ENCODE measurements around the gene GOLIM4.

Gene GOLIM4

GRCh38 chr3:167978071-167978470 lies 117.7 kb downstream of the GOLIM4 start:
- DNase-seq (ENCODE audit: low spot score), result no peak
- in situ Hi-C loops (cut with MboI; ENCODE audit: low sequenced_read_pairs, unreplicated experiment), result no loop called here
- TF ChIP-seq CTCF (IDR thresholded peaks at IDR 0.05; ENCODE audit: borderline replicate concordance, control extremely low read depth, extremely low read depth, insufficient read depth, missing control alignments), result no peak

DNA sequence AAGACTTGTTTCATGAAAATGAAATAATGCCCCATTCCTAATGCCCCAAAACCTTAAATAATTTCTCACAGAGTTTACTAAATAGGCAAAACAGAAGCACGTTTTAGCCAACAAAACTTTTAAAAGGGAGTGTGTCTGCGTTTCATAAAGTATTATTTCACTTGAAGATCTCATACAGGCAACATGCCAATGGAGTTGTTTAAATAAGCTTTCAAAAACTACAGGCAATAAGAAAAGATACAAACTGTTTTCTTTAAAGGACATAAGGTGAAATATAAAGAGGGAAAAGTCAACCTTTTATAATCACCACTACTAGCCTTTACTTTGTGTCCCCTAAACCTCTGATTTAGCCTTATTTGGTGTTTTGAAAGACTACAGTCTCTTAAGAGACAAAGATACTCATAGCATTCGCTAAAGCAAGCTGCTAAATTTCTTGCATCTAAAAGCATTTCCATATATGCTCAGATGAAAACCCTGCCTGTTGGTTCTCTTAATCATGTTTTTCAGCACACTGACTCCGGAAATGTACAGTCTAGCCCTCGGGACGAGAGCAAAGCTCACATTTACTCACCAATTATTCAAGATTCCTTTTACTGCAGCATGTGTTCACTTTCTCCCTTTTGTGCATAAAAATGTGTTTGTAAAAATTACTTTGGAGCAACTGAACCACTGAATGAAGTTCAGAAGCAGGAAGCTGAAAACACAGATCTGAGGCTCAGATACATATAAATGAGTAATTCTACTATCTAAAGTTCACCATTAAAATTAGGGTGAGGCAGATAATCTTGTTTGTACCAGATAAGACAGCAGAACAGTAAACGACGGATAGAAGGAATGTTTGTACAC lies 119.0 kb downstream of the GOLIM4 start:
- in situ Hi-C loops (cut with MboI; ENCODE audit: low sequenced_read_pairs, unreplicated experiment), result no loop called here
- no peak for TF ChIP-seq CTCF (IDR thresholded peaks at IDR 0.05; ENCODE audit: borderline replicate concordance, control extremely low read depth, extremely low read depth, insufficient read depth, missing control alignments)
- DNase-seq (ENCODE audit: low spot score), result no peak

DNA sequence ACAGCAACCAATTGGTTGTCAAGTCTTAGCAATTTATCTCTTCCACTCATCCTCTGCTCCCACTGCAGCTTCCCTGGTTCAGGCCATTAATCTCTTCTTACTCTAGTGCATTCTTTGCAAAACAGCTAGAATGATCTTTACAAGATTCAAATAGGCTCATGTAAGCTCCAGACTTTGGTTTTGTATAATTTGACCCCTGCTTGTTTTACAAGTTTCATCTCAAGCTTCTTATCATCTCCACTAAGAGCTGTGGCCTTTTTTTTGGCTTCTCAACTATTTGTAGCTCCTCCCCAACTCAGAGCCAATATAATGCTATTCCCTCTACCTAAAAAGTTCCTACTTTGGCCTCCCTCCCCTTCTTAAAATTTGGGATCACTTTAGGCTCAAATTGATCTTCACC lies 121.8 kb downstream of the GOLIM4 start:
- TF ChIP-seq CTCF (IDR thresholded peaks at IDR 0.05; ENCODE audit: borderline replicate concordance, control extremely low read depth, extremely low read depth, insufficient read depth, missing control alignments), result no peak
- no peak for DNase-seq (ENCODE audit: low spot score)
- in situ Hi-C loops (cut with MboI; ENCODE audit: low sequenced_read_pairs, unreplicated experiment), result no loop called here

GRCh38 chr3:167973046-167973445 lies 122.7 kb downstream of the GOLIM4 start:
- in situ Hi-C loops (cut with MboI; ENCODE audit: low sequenced_read_pairs, unreplicated experiment), result no loop called here
- DNase-seq (ENCODE audit: low spot score), result no peak
- TF ChIP-seq CTCF (IDR thresholded peaks at IDR 0.05; ENCODE audit: borderline replicate concordance, control extremely low read depth, extremely low read depth, insufficient read depth, missing control alignments), result no peak

GRCh38 chr3:167972502-167972901 lies 123.2 kb downstream of the GOLIM4 start:
- no peak for TF ChIP-seq CTCF (IDR thresholded peaks at IDR 0.05; ENCODE audit: borderline replicate concordance, control extremely low read depth, extremely low read depth, insufficient read depth, missing control alignments)
- in situ Hi-C loops (cut with MboI; ENCODE audit: low sequenced_read_pairs, unreplicated experiment), result no loop called here
- DNase-seq (ENCODE audit: low spot score), result no peak

- TF ChIP-seq CTCF (IDR thresholded peaks at IDR 0.05; ENCODE audit: borderline replicate concordance, control extremely low read depth, extremely low read depth, insufficient read depth, missing control alignments), result no peak
- in situ Hi-C loops (cut with MboI; ENCODE audit: low sequenced_read_pairs, unreplicated experiment), result no loop called here
- DNase-seq (ENCODE audit: low spot score), result no peak
Observed at GRCh38 chr3:167969548-167969947, 126.2 kb downstream of the GOLIM4 start.
